HFFc6 (cell line): ENCODE measurements around the gene PCDHGA10. TPM values are rescaled to one million over a fixed set of nuclear protein-coding genes. Genes with fewer than 3 reads are reported as not detected.
A peak's percentile ranks its signal among the peaks of the same experiment; 100 is the strongest.
"Not testable (repeated sequence)": the region's sequence is repeated elsewhere in the genome, so short reads cannot be mapped to it uniquely, and the experiment has no call there.

Experiments used
- DNase-seq: peaks from one replicate; pipeline ENCODE4 v3.0.0-alpha.2; 2018
- H3K27ac Mint-ChIP-seq: 2 replicates; pipeline ENCODE4 v1.8.0; 2020; ENCODE audit warnings: mild to moderate bottlenecking, mixed read lengths
- H3K27me3 Mint-ChIP-seq: 2 replicates; pipeline ENCODE4 v1.8.0; 2021; ENCODE audit warnings: mild to moderate bottlenecking, moderate library complexity, mixed read lengths; ENCODE audit not compliant: insufficient read depth
- H3K36me3 Mint-ChIP-seq: 2 replicates; pipeline ENCODE4 v1.8.0; 2021; ENCODE audit warnings: low read depth, mixed read lengths
- H3K4me1 Mint-ChIP-seq: 2 replicates; pipeline ENCODE4 v1.8.0; 2020; ENCODE audit warnings: low read depth, mixed read lengths
- H3K4me3 Mint-ChIP-seq: 2 replicates; pipeline ENCODE4 v1.8.0; 2020; ENCODE audit warnings: mild to moderate bottlenecking, moderate library complexity, mixed read lengths
- H3K9me3 Mint-ChIP-seq: 2 replicates; pipeline ENCODE4 v1.8.0; 2020; ENCODE audit warnings: mild to moderate bottlenecking, mixed read lengths
- total RNA-seq, 6 experiments: library from RNA; stranded (reverse); fragmentation: NEBNext Ultra II Directional; extraction: Animal tissue kit (Norgen Biotek cat#: 25700); gene quantifications; 2 replicates in 1 of 6; 3 replicates in 5 of 6; pipeline ENCODE4 v1.2.3, GENCODE V29; 2021
- TF ChIP-seq, protein P1 (sequence below): fragments of 200-600 bp; sonication (generic); IDR thresholded peaks from 2 replicates; pipeline ENCODE4 v1.5.0; 2021; ENCODE audit warnings: antibody characterized with exemption, mild to moderate bottlenecking

The PCDHGA10 gene
- total RNA-seq, 6 experiments from 2014 or later = 0.61 to 1.3 (median 0.78) TPM

DNA sequence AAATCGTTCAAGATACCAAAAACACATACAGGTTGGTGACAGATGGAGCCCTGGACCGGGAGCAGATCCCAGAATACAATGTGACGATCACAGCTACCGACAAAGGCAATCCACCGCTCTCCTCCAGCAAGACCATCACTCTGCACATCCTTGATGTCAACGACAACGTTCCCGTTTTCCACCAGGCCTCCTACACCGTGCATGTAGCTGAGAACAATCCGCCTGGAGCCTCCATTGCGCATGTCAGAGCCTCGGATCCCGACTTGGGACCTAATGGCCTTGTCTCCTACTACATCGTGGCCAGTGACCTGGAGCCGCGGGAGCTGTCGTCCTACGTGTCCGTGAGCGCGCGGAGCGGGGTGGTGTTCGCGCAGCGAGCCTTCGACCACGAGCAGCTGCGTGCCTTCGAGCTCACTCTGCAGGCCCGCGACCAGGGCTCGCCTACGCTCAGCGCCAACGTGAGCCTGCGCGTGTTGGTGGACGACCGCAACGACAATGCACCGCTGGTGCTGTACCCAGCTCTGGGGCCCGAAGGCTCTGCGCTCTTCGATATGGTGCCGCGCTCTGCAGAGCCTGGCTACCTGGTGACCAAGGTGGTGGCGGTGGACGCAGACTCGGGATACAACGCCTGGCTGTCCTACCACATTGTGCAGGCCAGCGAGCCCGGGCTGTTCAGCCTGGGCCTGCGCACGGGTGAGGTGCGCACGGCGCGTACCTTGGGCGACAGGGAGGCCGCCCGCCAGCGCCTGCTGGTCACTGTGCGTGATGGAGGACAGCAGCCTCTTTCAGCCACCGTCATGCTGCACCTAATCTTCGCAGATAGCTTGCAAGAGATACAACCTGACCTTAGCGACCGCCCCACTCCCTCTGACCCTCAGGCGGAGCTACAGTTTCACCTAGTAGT lies 41.0 kb upstream of the PCDHGA10 start:
- Mint-ChIP-seq H3K4me1 (peaks cover 20% of the 10 kb centered on the region), H3K9me3 (peaks cover 59% of the 10 kb centered on the region), H3K27me3 (peaks cover 2% of the 10 kb centered on the region), H3K4me3 (no peak overlapping the region), H3K27ac (no peak overlapping the region), H3K36me3 (peaks cover 52% of the 10 kb centered on the region)
- TF ChIP-seq, protein P1, sequence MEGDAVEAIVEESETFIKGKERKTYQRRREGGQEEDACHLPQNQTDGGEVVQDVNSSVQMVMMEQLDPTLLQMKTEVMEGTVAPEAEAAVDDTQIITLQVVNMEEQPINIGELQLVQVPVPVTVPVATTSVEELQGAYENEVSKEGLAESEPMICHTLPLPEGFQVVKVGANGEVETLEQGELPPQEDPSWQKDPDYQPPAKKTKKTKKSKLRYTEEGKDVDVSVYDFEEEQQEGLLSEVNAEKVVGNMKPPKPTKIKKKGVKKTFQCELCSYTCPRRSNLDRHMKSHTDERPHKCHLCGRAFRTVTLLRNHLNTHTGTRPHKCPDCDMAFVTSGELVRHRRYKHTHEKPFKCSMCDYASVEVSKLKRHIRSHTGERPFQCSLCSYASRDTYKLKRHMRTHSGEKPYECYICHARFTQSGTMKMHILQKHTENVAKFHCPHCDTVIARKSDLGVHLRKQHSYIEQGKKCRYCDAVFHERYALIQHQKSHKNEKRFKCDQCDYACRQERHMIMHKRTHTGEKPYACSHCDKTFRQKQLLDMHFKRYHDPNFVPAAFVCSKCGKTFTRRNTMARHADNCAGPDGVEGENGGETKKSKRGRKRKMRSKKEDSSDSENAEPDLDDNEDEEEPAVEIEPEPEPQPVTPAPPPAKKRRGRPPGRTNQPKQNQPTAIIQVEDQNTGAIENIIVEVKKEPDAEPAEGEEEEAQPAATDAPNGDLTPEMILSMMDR = no peak
- DNase-seq = no peak

- H3K4me3 Mint-ChIP-seq = no peak within 1 kb of the TSS; the same call in 1 of the 2 replicates
- H3K27me3 Mint-ChIP-seq = peaks cover 2% of the 10 kb centered on the region
- H3K36me3 Mint-ChIP-seq = peaks cover 57% of the 10 kb centered on the region
- TF ChIP-seq, protein P1 = peak; percentile 50
- no peak within 1 kb of the TSS for H3K27ac Mint-ChIP-seq
- peaks cover 63% of the 10 kb centered on the region for H3K9me3 Mint-ChIP-seq
- H3K4me1 Mint-ChIP-seq = peaks cover 20% of the 10 kb centered on the region
- DNase-seq = no peak
These were observed 39.0 kb upstream of the PCDHGA10 start, which contains the start of gene PCDHGA6 for GRCh38 chr5:141373673-141374317. Gene PCDHGA6, plus strand, starts transcription at chr5:141373891. Its CDS starts 193 bp downstream, at chr5:141374084.

DNA sequence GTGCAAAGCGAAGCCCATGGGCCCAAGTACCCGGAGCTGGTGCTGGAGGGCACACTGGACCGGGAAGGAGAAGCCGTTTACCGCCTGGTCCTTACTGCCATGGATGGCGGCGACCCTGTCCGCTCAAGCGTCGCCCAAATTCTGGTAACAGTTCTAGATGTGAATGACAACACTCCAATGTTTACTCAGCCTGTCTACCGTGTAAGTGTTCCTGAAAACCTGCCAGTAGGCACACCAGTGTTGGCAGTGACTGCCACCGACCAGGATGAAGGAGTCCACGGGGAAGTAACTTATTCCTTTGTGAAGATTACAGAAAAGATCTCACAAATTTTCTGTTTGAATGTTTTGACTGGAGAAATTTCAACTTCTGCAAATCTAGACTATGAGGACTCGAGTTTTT lies 38.2 kb upstream of the PCDHGA10 start:
- no peak overlapping the region for H3K4me3 Mint-ChIP-seq
- TF ChIP-seq, protein P1 = no peak
- H3K27ac Mint-ChIP-seq = no peak overlapping the region
- H3K27me3 Mint-ChIP-seq = peaks cover 2% of the 10 kb centered on the region
- peaks cover 15% of the 10 kb centered on the region for H3K4me1 Mint-ChIP-seq
- peaks cover 63% of the 10 kb centered on the region for H3K9me3 Mint-ChIP-seq
- no peak for DNase-seq
- peaks cover 57% of the 10 kb centered on the region for H3K36me3 Mint-ChIP-seq

DNA sequence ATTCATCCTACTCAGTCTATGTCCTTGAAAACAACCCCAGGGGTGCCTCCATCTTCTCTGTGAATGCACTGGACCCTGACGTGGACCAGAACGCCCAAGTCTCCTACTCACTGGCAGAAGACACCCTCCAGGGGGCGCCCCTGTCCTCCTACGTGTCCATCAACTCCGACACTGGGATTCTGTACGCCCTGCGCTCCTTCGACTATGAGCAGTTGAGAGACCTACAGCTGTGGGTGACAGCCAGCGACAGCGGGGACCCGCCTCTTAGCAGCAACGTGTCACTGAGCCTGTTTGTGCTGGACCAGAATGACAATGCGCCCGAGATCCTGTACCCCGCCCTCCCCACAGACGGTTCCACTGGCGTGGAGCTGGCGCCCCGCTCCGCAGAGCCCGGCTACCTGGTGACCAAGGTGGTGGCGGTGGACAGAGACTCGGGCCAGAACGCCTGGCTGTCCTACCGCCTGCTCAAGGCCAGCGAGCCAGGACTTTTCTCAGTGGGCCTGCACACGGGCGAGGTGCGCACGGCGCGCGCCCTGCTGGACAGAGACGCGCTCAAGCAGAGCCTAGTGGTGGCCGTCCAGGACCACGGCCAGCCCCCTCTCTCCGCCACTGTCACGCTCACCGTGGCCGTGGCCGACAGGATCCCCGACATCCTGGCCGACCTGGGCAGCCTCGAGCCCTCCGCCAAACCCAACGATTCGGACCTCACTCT lies 37.2 kb upstream of the PCDHGA10 start:
- H3K4me1 Mint-ChIP-seq, DNase-seq, H3K27ac Mint-ChIP-seq, H3K4me3 Mint-ChIP-seq, H3K27me3 Mint-ChIP-seq: not testable (repeated sequence)
- peaks cover 56% of the 10 kb centered on the region for H3K36me3 Mint-ChIP-seq
- H3K9me3 Mint-ChIP-seq = peaks cover 56% of the 10 kb centered on the region
- TF ChIP-seq, protein P1 = peak; percentile 26; the same call in 1 of the 2 replicates
